CD4-positive, alpha-beta T cell treated with Interleukin-15 for 4 hours (primary cell): ENCODE results near the gene CACFD1.
A peak's percentile ranks its signal among the peaks of the same experiment; 100 is the strongest.

Experiments used
- DNase-seq: peaks from one replicate; pipeline ENCODE4 v3.0.0-alpha.2; 2020; ENCODE audit warnings: low spot score

CACFD1 gene

GRCh38 chr9:133459476-133460404 lies at the start of gene CACFD1:
Gene CACFD1, plus strand, starts transcription at chr9:133459978. Its CDS starts 89 bp downstream, at chr9:133460067.
- peak; percentile 90 for DNase-seq

- no peak for DNase-seq
Observed at GRCh38 chr9:133415170-133415569, 44.6 kb upstream of the CACFD1 start.

GRCh38 chr9:133417541-133418461 lies 42.0 kb upstream of the CACFD1 start, which contains the start of gene REXO4:
Gene REXO4, minus strand, starts transcription at chr9:133418010. Its CDS starts 166 bp downstream, at chr9:133417844.
- peak; percentile 85 for DNase-seq

GRCh38 chr9:133419005-133419404 lies 40.8 kb upstream of the CACFD1 start:
- no peak for DNase-seq

GRCh38 chr9:133420392-133420827 lies 39.4 kb upstream of the CACFD1 start:
- no peak for DNase-seq

- peak; percentile 25 for DNase-seq
Observed at GRCh38 chr9:133421615-133422542, 37.9 kb upstream of the CACFD1 start, which contains the start of gene ADAMTS13. Gene ADAMTS13, plus strand, starts transcription at chr9:133422367. Its CDS starts 77 bp downstream, at chr9:133422444.

- DNase-seq: no peak
Observed at GRCh38 chr9:133423216-133423615, 36.6 kb upstream of the CACFD1 start.

- DNase-seq: no peak
Observed at GRCh38 chr9:133424187-133424586, 35.6 kb upstream of the CACFD1 start.

- DNase-seq: no peak
Observed at GRCh38 chr9:133425049-133425632, 34.6 kb upstream of the CACFD1 start.

- no peak for DNase-seq
Observed at GRCh38 chr9:133426011-133426410, 33.8 kb upstream of the CACFD1 start.

- DNase-seq: no peak
Observed at GRCh38 chr9:133427658-133428348, 32.0 kb upstream of the CACFD1 start.

GRCh38 chr9:133428617-133429101 lies 31.1 kb upstream of the CACFD1 start:
- no peak for DNase-seq

- no peak for DNase-seq
Observed at GRCh38 chr9:133429214-133429613, 30.6 kb upstream of the CACFD1 start.

- no peak for DNase-seq
Observed at GRCh38 chr9:133429641-133430161, 30.1 kb upstream of the CACFD1 start.

- DNase-seq: no peak
Observed at GRCh38 chr9:133430244-133430643, 29.5 kb upstream of the CACFD1 start.

- DNase-seq: no peak
Observed at GRCh38 chr9:133433351-133433843, 26.4 kb upstream of the CACFD1 start.

GRCh38 chr9:133436681-133437080 lies 23.1 kb upstream of the CACFD1 start:
- no peak for DNase-seq

GRCh38 chr9:133437753-133438531 lies 21.8 kb upstream of the CACFD1 start:
- no peak for DNase-seq

- DNase-seq: no peak
Observed at GRCh38 chr9:133439337-133439736, 20.4 kb upstream of the CACFD1 start.
